H1 (cell line): ENCODE data around the gene ZDHHC11. TPM values are rescaled to one million over a fixed set of nuclear protein-coding genes. Genes with fewer than 3 reads are reported as not detected.
A peak's percentile ranks its signal among the peaks of the same experiment; 100 is the strongest.

Experiments
- CTCF ChIA-PET: fragments of 300-600 bp; sonication (Branson Sonifier 250); formaldehyde crosslinking; loops from one replicate; lab custom pipeline; 2021; ENCODE audit not compliant: partially characterized antibody; lab: Charles Lee
- POLR2A ChIA-PET: fragments of 300-600 bp; sonication (Branson Sonifier 250); formaldehyde crosslinking; loops from one replicate; lab custom pipeline; 2021; ENCODE audit warnings: inconsistent platforms; ENCODE audit not compliant: partially characterized antibody; lab: Charles Lee
- DNase-seq, 2 experiments: peaks; one replicate each; pipeline versions ENCODE4 v3.0.0 to v3.0.0-alpha.2; 2010 to 2022; ENCODE audit warnings: low spot score in 2 of 2, low read depth in 1 of 2, mixed read lengths in 1 of 2
- FAIRE-seq: peaks from 2 replicates; lab custom pipeline; 2011; peaks lifted over from hg19 to GRCh38; lab: Jason Lieb, UNC
- H2AFZ ChIP-seq: 2 replicates; pipeline ENCODE4 v1.8.1; 2012; ENCODE audit warnings: low read length, inconsistent platforms
- H2AK5ac ChIP-seq: 2 replicates; pipeline ENCODE4 v1.6.1; 2013; ENCODE audit warnings: low read depth, low read length
- H2BK120ac ChIP-seq: replicated peaks from 2 replicates; pipeline ENCODE3; 2013; ENCODE audit warnings: low read depth, low read length, inconsistent platforms
- H2BK12ac ChIP-seq: 2 replicates; pipeline ENCODE4 v1.6.1; 2013; ENCODE audit warnings: low read depth, low read length
- H2BK15ac ChIP-seq: 2 replicates; pipeline ENCODE4 v1.6.1; 2013; ENCODE audit warnings: low read length
- H2BK20ac ChIP-seq: 2 replicates; pipeline ENCODE4 v1.6.1; 2013; ENCODE audit warnings: low read length
- H2BK5ac ChIP-seq: 2 replicates; pipeline ENCODE4 v1.6.1; 2013; ENCODE audit warnings: low read depth, low read length
- H3K14ac ChIP-seq: 2 replicates; pipeline ENCODE4 v1.6.1; 2013; ENCODE audit warnings: inconsistent platforms; ENCODE audit not compliant: insufficient read length
- H3K18ac ChIP-seq: 2 replicates; pipeline ENCODE4 v1.6.1; 2013; ENCODE audit warnings: low read length; ENCODE audit errors: extremely low read depth
- H3K23ac ChIP-seq: 2 replicates; pipeline ENCODE4 v1.6.1; 2013; ENCODE audit warnings: inconsistent platforms; ENCODE audit not compliant: insufficient read length
- H3K23me2 ChIP-seq: 2 replicates; pipeline ENCODE4 v1.6.1; 2013; ENCODE audit warnings: low read depth, low read length
- H3K27ac ChIP-seq: 2 replicates; pipeline ENCODE4 v1.6.1; 2011; ENCODE audit warnings: low read depth, low read length, inconsistent platforms
- H3K27me3 ChIP-seq, 4 experiments: replicated peaks in 1 of 4; 1 replicate in 1 of 4; 2 replicates in 3 of 4; pipeline versions ENCODE4 v1.6.1 to v1.8.1; 2011 to 2013; ENCODE audit warnings: low read length in 3 of 4, mild to moderate bottlenecking in 3 of 4, inconsistent platforms in 2 of 4, mixed read lengths in 2 of 4, moderate library complexity in 1 of 4; ENCODE audit not compliant: control insufficient read depth in 3 of 4, insufficient read depth in 3 of 4; ENCODE audit errors: extremely low read depth in 1 of 4
- H3K36me3 ChIP-seq, 4 experiments: 2 replicates each; pipeline versions ENCODE4 v1.6.1 to v1.8.1; 2011 to 2013; ENCODE audit warnings: mild to moderate bottlenecking in 4 of 4, low read length in 3 of 4, moderate library complexity in 2 of 4, control low read depth in 1 of 4, inconsistent platforms in 1 of 4; ENCODE audit not compliant: insufficient read depth in 4 of 4, control insufficient read depth in 2 of 4
- H3K4ac ChIP-seq: replicated peaks from 2 replicates; pipeline ENCODE3; 2013; ENCODE audit warnings: low read length, low read depth, mixed read lengths, inconsistent platforms; ENCODE audit not compliant: insufficient read length
- H3K4me1 ChIP-seq, 4 experiments: replicated peaks in 1 of 4; 1 replicate in 1 of 4; 2 replicates in 3 of 4; pipeline versions ENCODE4 v1.6.1 to v1.8.1; 2011 to 2013; ENCODE audit warnings: low read length in 3 of 4, inconsistent platforms in 2 of 4, mixed read lengths in 1 of 4; ENCODE audit not compliant: insufficient read depth in 4 of 4, control insufficient read depth in 3 of 4
- H3K4me2 ChIP-seq, 2 experiments: 2 replicates each; pipeline versions ENCODE4 v1.6.1 to v1.8.1; 2011 to 2013; ENCODE audit warnings: low read depth in 2 of 2, low read length in 2 of 2, control low read depth in 1 of 2, inconsistent platforms in 1 of 2, mild to moderate bottlenecking in 1 of 2; ENCODE audit not compliant: insufficient read depth in 1 of 2
- H3K4me3 ChIP-seq, 4 experiments: fragments of 200-600, 300-600 bp in 1 of 4; sonication (generic), shearing (Covaris generic), sonication (Bioruptor Twin) in 1 of 4; 2 replicates each; pipeline versions ENCODE4 v1.5.1 to v1.8.1; 2011 to 2016; ENCODE audit warnings: low read length in 4 of 4, low read depth in 3 of 4, control low read depth in 2 of 4, inconsistent platforms in 2 of 4, mild to moderate bottlenecking in 2 of 4, mixed read lengths in 1 of 4, moderate library complexity in 1 of 4; ENCODE audit not compliant: insufficient read depth in 2 of 4; ENCODE audit errors: extremely low read depth in 1 of 4
- H3K56ac ChIP-seq: replicated peaks from 2 replicates; pipeline ENCODE3; 2013; ENCODE audit warnings: low read depth, mild to moderate bottlenecking, mixed read lengths, low read length, inconsistent platforms; ENCODE audit not compliant: insufficient read length
- H3K79me1 ChIP-seq: 2 replicates; pipeline ENCODE4 v1.6.1; 2013; ENCODE audit warnings: low read depth, low read length, control low read depth
- H3K79me2 ChIP-seq, 2 experiments: 2 replicates each; pipeline versions ENCODE4 v1.6.1 to v1.8.1; 2012 to 2013; ENCODE audit warnings: low read length in 2 of 2, mild to moderate bottlenecking in 2 of 2, inconsistent platforms in 1 of 2; ENCODE audit not compliant: insufficient read depth in 2 of 2, control insufficient read depth in 1 of 2
- H3K9ac ChIP-seq, 4 experiments: replicated peaks in 1 of 4; 1 replicate in 1 of 4; 2 replicates in 3 of 4; pipeline versions ENCODE4 v1.6.1 to v1.8.1; 2011 to 2013; ENCODE audit warnings: low read depth in 3 of 4, low read length in 3 of 4, control low read depth in 2 of 4, mild to moderate bottlenecking in 2 of 4, moderate library complexity in 2 of 4, inconsistent platforms in 1 of 4; ENCODE audit errors: extremely low read depth in 1 of 4
- H3K9me3 ChIP-seq, 2 experiments: 2 replicates each; pipeline versions ENCODE4 v1.6.1 to v1.8.1; 2012 to 2013; ENCODE audit warnings: mild to moderate bottlenecking in 2 of 2, moderate library complexity in 2 of 2, control low read depth in 1 of 2, inconsistent platforms in 1 of 2, low read depth in 1 of 2, low read length in 1 of 2, mixed read lengths in 1 of 2; ENCODE audit not compliant: insufficient read depth in 2 of 2
- H4K20me1 ChIP-seq, 2 experiments: replicated peaks in 1 of 2; 2 replicates each; pipeline versions ENCODE3 to v1.8.1; 2011 to 2013; ENCODE audit warnings: inconsistent platforms in 2 of 2, low read length in 2 of 2, mild to moderate bottlenecking in 1 of 2; ENCODE audit not compliant: insufficient read depth in 2 of 2, control insufficient read depth in 1 of 2
- H4K5ac ChIP-seq: 2 replicates; pipeline ENCODE4 v1.6.1; 2013; ENCODE audit warnings: low read length, low read depth, mixed read lengths, inconsistent platforms; ENCODE audit not compliant: insufficient read length
- H4K8ac ChIP-seq: 2 replicates; pipeline ENCODE4 v1.8.0; 2013; ENCODE audit warnings: mild to moderate bottlenecking, moderate library complexity, low read length, inconsistent platforms; ENCODE audit not compliant: insufficient read depth; ENCODE audit errors: extremely low read depth
- H4K91ac ChIP-seq: replicated peaks from 2 replicates; pipeline ENCODE3; 2013; ENCODE audit warnings: low read length, mixed read lengths, inconsistent platforms; ENCODE audit not compliant: insufficient read length
- CHD1 ChIP-seq: IDR thresholded peaks from 2 replicates; pipeline ENCODE4 v1.6.1; 2012; ENCODE audit warnings: low read depth, low read length, improper control_type of control experiment
- HDAC6 ChIP-seq: IDR thresholded peaks from one replicate; pipeline ENCODE4 v1.7.1; 2012; ENCODE audit warnings: low read depth, mild to moderate bottlenecking, inconsistent platforms, low read length, moderate library complexity
- KDM5A ChIP-seq: fragments of 200-600 bp; IDR thresholded peaks from 2 replicates; pipeline ENCODE4 v1.7.1; 2012; ENCODE audit warnings: mild to moderate bottlenecking, low read length, inconsistent platforms, mixed read lengths
- MAFK ChIP-seq: IDR thresholded peaks from 2 replicates; pipeline ENCODE4 v1.6.1; 2012; ENCODE audit warnings: low read depth, mild to moderate bottlenecking, improper control_type of control experiment, low read length
- RAD21 ChIP-seq, 2 experiments: IDR thresholded peaks in 1 of 2; conservative IDR thresholded peaks in 1 of 2; 2 replicates each; pipeline ENCODE4 v1.6.1; 2011; ENCODE audit warnings: low read depth in 2 of 2, low read length in 2 of 2, improper control_type of control experiment in 1 of 2, inconsistent platforms in 1 of 2, mild to moderate bottlenecking in 1 of 2, moderate library complexity in 1 of 2
- SIRT6 ChIP-seq: IDR thresholded peaks from one replicate; pipeline ENCODE4 v1.7.1; 2012; ENCODE audit warnings: low read length, inconsistent platforms
- SIX5 ChIP-seq: IDR thresholded peaks from 2 replicates; pipeline ENCODE4 v1.6.1; 2011; ENCODE audit warnings: mild to moderate bottlenecking, low read depth, low read length
- TAF7 ChIP-seq: optimal IDR thresholded peaks from 2 replicates; pipeline ENCODE3; 2011; ENCODE audit warnings: low read depth, mild to moderate bottlenecking, inconsistent platforms, low read length, moderate library complexity, borderline replicate concordance
- TEAD4 ChIP-seq: IDR thresholded peaks from 2 replicates; pipeline ENCODE4 v1.6.1; 2012; ENCODE audit warnings: low read depth, low read length, inconsistent platforms, mixed read lengths
- WGBS, 2 experiments: shearing (Covaris generic) in 1 of 2; methylation state at CpG; one replicate each; pipeline versions ENCODE4 v1.1.6 to v1.1.7; 2013 to 2015; ENCODE audit warnings: low lambda C conversion rate in 2 of 2, mixed read lengths in 2 of 2, inconsistent platforms in 1 of 2, low coverage in 1 of 2, missing lambda C conversion rate in 1 of 2; ENCODE audit not compliant: insufficient replicate concordance in 2 of 2, insufficient coverage in 1 of 2, insufficient read length in 1 of 2; ENCODE audit errors: extremely low coverage in 1 of 2, missing lambda C conversion rate in 1 of 2; 5-methylcytosine and 5-hydroxymethylcytosine counted together
- polyA plus RNA-seq, 7 experiments: library from polyadenylated mRNA; depleted of rRNA in 3 of 7; stranded (reverse) in 5 of 7; unstranded in 2 of 7; fragments of >200 nt in 5 of 7; fragments of 200-250 nt in 2 of 7; gene quantifications; 1 replicate in 5 of 7; 2 replicates in 1 of 7; 4 replicates in 1 of 7; pipeline versions ENCODE4 v1.2.1 to v1.2.3, GENCODE V29; 2011 to 2013; ENCODE audit warnings: missing spikeins in 2 of 7, mixed read lengths in 2 of 7
- total RNA-seq: library from RNA; stranded (reverse); fragmentation: NEBNext Ultra II Directional; extraction: Animal tissue kit (Norgen Biotek cat#: 25700); gene quantifications from 2 replicates; pipeline ENCODE4 v1.2.1, GENCODE V29; 2021

Gene ZDHHC11
- total and polyA plus RNA-seq, 2 of the 8 experiments (the other 6 are each of a cell fraction or from before 2014, with no cell fraction given), result 4.7 to 16.6 TPM

GRCh38 chr5:761059-761771 is 89.6 kb downstream of the ZDHHC11 start:
- no peak overlapping the region for H2BK120ac ChIP-seq
- H3K23me2 ChIP-seq, result no peaks in the 10 kb centered on the region
- H4K5ac ChIP-seq, result no peak overlapping the region
- H3K36me3 ChIP-seq, result no peaks in the 10 kb centered on the region
- H3K18ac ChIP-seq, result no peak overlapping the region
- H2BK12ac ChIP-seq, result no peak overlapping the region
- no peak overlapping the region for H3K14ac ChIP-seq
- no peak overlapping the region for H2AFZ ChIP-seq
- H3K4me3 ChIP-seq, result no peak overlapping the region
- no peak overlapping the region for H2BK5ac ChIP-seq
- H3K9ac ChIP-seq, result no peak overlapping the region
- TF ChIP-seq CHD1 (no peak), SIRT6 (no peak), RAD21 (IDR thresholded peaks at IDR 0.05 in 1 of 2, conservative IDR thresholded peaks at IDR 0.05 in 1 of 2; ENCODE audit: low read depth in 2 of 2, low read length in 2 of 2) (no peak), KDM5A (no peak), TEAD4 (no peak), MAFK (no peak), TAF7 (no peak), SIX5 (no peak), HDAC6 (no peak)
- H3K79me2 ChIP-seq, result no peaks in the 10 kb centered on the region
- H4K20me1 ChIP-seq, result peaks cover 0 to 4% of the 10 kb centered on the region in 2 experiments
- CTCF ChIA-PET, result no interaction called here
- peak overlapping the region; percentile 72; the same call in 1 of the 2 replicates for H4K8ac ChIP-seq
- H3K23ac ChIP-seq, result no peak overlapping the region
- no peak overlapping the region for H2AK5ac ChIP-seq
- no peak overlapping the region for H2BK15ac ChIP-seq
- no peak overlapping the region for H3K56ac ChIP-seq
- POLR2A ChIA-PET, result no interaction called here
- DNase-seq (no peak), FAIRE-seq (no peak)
- 84% methylated on average over 15 of the region's 15 CpGs; no CpG with 5 or more reads in 1 of the 2 experiments for WGBS, 2 experiments
- peaks cover 2 to 15% of the 10 kb centered on the region in 2 experiments; a peak in 3 of 4 replicates for H3K9me3 ChIP-seq
- no peak overlapping the region for H3K4me2 ChIP-seq
- no peak overlapping the region for H3K4ac ChIP-seq
- H3K79me1 ChIP-seq, result peaks cover 2% of the 10 kb centered on the region; the same call in 1 of the 2 replicates
- no peak overlapping the region for H2BK20ac ChIP-seq
- H3K27ac ChIP-seq, result no peak overlapping the region
- H3K4me1 ChIP-seq, result no peaks in the 10 kb centered on the region; a peak in 1 of 7 replicates
- no peaks in the 10 kb centered on the region; a peak in 1 of 7 replicates for H3K27me3 ChIP-seq
- H4K91ac ChIP-seq, result no peak overlapping the region
